ENCODE data around the gene MIB2.
A peak's percentile ranks its signal among the peaks of the same experiment; 100 is the strongest.
"Not testable (repeated sequence)": the region's sequence is repeated elsewhere in the genome, so short reads cannot be mapped to it uniquely, and the experiment has no call there.

The MIB2 gene

DNA sequence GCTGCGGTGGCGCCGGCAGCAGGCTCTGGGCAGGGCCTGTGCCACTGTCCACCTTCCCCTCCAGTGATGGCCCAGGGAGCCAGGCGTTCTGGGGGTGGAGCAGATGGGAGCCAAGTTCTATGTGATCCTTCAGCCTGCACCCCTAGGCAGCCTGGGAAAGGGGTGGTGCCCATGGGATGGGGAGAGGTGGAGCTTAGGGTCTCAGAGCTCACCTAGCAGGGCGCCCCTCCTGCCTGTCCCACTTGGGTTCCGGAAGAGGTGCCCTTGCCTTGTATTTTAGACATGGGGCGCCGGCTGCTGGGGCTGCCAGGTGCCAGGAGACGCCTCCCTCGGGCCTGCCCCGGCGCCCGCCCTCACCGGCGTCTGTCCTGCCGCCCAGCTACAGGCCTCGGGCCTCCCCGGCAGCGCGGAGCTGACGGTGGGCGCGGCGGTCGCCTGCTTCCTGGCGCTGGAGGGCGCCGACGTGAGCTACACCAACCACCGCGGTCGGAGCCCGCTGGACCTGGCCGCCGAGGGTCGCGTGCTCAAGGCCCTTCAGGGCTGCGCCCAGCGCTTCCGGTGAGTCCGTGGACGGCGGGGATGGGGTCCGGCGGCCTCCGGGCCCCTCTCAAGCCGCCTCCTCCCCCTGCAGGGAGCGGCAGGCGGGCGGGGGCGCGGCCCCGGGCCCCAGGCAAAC, 13.6 kb downstream of the MIB2 start:
- DNase-seq: no peak

DNA sequence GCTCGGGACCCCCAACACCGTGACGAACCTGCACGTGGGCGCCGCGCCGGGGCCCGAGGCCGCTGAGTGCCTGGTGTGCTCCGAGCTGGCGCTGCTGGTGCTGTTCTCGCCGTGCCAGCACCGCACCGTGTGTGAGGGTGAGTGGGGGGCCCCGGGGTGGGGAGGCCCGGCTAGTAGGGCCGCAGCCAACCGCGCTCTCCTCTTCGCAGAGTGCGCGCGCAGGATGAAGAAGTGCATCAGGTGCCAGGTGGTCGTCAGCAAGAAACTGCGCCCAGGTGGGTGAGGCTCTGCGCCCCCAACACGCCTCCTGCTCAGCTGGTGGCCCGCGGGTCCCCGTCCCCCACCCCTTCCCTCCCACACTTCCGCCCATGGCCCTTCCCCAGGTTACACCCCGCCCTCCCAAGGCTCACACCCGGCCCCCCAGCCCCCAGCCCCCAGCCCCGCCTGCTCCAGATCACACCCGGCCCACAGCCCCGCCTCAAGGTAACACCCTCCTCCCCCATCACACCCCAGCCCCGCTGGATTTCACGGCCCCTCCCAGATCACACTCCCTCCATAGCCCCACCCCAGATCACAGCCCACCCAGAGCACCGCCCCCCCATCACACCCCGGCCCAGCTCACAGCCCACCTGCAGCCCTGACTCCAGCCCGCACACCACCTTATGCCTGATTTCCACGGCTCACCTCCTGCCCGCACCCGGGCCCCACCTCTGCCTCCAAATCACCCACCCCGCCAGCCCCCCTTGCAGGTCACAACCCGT, 14.3 kb downstream of the MIB2 start:
- no peak for DNase-seq

DNA sequence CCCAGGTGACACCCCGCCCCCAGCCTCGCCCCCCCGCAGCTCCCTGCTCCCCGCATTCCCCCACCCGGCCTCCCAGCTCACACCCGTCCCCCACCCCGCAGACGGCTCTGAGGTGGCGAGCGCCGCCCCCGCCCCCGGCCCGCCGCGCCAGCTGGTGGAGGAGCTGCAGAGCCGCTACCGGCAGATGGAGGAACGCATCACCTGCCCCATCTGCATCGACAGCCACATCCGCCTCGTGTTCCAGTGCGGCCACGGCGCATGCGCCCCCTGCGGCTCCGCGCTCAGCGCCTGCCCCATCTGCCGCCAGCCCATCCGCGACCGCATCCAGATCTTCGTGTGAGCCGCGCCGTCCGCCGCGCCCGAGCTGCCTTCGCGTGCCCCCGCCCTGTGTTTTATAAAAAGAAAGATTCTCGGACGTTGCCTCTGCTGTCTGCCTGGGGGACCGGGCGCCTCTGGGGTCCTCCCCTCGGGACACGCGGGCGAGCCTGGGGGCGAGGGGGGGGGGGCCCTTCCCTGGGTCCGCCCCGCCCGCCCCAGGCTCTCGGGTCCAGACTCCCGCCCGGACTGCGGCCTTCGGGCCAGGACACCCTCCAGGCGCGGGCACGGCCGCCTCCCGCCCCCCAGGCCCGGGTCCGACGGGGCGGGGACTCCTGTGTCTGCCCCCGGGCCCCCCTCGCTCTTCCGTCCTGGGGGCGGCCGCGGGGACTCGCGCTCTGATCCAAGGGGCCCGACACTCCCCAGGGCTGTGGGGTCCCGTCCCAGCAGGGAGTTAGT, 15.1 kb downstream of the MIB2 start:
- DNase-seq: peak; percentile 90

DNA sequence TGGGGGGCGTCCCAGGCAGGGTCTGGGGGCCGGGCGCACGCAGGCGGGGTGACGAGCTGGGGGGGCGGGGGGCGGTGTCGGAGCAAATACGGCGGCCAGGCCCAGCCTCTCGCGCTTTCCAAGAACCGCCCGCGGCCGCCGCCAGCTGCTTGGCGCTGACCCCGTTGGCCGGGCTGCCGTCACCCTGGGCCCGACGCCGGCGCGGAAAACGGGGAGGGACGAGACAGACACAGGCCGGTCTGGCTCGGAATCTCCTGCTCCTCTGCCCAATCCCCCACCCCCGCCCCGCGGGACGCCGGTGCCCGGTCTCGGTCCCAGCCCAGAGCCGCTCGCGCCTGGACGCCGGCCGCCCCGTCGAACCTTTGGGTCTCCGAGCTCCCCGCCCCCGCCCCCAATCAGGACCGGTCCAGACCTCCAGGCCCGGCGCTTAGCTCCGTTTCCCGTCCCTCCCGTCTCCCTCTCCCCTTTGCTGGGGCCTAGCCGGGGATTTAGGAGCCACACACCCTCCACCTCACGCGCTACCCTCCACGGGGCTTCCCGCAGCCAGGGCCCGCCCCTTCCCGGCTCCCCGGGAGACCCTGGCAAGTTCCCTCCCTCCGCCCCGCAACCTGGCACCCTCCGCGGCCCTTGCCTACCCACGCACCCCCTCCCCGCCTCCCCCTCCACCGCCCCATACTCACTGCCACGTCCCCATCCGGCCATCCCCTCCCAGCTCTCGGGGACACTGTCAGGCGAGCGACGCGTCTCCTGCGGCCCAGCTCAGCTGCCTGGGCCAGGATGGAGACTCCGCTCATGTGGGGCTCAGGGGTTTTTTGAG, 15.9 kb downstream of the MIB2 start:
- peak; percentile 18 for DNase-seq

DNA sequence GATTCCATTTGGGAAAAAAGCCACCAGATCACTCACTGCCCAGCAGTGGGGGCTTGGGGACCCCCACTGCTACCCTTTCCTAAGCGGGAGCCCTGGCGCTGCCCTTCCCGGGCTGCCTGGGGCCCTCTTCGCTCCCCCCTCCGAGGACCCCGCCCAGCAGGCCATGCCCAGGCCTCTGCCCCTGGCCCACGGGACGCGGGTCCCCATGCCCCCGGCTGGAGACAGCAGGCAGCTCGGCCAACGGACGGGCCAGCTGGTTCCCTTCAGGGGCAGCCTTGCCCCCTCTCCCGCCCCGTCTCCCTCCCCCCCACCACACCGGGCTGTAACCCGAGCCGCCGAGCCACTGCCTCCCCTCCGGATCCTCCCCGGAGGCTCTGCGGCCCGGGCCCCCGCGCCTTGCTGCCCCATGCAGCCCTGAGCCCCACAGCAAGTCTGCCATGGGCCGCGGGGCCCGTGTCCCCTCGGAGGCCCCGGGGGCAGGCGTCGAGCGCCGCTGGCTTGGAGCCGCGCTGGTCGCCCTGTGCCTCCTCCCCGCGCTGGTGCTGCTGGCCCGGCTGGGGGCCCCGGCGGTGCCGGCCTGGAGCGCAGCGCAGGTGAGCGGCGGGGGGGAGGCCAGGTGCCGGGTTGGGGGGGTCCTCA, 16.6 kb downstream of the MIB2 start, which contains the start of gene MMP23B:
Gene MMP23B (plus strand): TSS at position 392 of the 639 bp plus-strand sequence. CDS start 46 bp downstream, at position 438.
- DNase-seq: no peak

DNA sequence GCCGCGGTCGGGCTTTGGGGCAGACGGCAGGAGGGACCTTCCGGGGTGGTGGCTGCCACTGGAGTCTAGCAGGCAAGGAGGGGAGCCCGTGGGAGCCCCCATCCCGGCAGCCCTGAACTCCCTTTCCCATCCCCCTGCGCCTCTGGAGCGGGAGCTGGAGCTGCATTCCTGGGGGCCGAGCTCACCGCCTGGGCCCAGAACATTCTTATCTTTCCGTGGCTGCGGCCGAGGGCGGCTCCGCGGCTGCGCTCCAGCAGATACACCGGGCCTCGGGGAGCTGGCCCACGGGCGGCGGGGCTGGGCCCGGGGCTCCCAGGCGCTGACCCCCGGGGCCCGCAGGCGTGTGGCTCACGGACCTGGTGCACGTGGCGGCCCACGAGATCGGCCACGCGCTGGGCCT, 18.1 kb downstream of the MIB2 start:
- not testable (repeated sequence) for DNase-seq

DNA sequence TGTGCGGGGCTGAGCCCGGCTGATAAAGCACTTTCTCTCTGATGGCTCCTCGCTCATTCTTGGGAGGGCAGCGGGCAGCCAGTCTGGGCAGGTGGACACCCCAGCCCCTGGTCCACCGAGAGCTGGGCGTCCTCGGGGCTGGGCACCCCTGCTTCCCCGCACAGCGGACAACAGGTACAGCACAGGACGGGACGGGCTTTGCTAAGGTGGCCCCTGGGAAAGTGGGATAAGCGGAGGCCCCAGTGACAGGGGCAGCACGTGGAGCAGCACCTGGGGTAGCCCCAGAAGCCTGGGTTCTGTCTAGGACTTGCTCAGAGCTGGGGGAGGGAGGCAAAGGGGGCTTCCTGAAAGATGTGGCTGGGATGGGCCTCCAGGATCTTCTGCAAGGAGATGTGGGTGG, 19.3 kb downstream of the MIB2 start:
- not testable (repeated sequence) for DNase-seq

DNA sequence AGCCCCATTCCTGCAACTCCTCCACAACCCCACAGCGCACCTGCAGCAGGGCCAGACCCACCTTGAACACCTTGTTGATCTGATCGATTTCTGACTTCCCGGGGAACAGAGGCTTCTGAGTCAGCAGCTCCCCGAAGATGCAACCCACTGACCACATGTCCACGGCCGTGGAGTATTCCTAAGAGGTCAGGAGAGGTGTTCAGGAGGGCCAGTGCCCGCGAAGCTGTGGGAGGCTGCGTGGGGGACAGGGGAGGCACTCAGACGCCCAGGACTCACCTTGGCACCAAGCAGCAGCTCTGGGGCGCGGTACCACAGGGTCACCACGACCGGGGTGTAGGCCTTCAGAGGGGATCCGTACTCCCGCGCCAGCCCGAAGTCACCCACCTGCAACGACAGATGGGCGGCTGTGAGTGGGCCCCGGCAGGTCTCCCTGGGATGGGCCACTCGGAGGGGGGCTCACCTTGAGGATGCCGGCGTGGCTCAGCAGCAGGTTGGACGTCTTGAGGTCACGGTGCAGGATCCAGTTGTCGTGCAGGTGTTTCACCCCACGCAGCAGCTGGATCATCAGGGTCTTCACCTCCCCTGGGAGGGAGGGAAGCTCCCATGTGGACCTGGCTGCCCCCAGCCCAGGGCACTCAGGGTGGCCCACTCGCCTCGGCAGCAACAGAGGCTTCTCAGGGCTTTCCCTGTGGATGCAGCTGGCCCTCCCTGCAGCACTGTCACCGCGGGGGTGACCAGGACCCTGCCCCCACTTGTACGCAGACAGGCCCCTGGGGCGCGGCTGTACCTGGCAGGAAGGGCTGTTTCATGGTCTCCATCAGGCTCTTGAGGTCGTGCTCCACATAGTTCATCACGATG, 21.6 kb downstream of the MIB2 start:
- DNase-seq: not testable (repeated sequence)

DNA sequence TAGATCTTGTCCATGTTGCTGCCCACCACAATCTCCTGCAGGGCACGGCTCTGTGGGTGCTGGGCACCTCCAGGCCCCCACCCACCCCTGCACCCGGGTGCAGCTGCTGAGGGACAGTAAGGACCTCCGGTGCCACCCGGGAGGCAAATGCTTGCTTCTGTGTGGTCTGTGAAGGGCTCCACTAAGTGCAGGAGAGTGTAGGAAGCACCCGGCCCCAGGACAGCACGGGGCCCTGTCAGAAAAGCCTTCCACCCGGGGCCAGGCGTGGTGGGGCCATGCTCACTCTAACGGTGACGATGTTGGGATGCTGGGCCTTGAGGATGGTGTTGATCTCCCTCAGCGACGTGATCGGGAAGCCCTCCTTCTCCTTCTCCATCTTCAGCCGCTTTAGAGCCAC, 22.2 kb downstream of the MIB2 start:
- DNase-seq: not testable (repeated sequence)

DNA sequence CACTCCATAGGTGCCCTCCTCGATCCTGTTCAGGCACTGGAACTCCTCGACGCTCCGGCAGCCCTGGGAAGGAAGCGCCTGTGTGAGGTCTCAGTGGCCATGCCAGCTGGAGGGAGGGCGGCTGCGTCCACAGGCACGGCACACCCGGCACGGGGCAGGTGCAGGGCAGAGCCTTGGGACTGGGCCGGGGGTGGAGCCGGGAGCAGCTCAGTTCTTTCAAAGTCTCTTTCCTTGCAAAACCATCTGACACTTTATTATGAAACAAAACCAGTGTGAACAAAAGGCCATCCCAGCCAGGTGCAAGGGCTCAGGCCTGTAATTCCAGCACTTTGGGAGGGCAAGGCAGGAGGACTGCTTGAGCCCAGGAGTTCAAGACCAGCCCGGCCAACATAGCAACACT, 23.2 kb downstream of the MIB2 start:
- not testable (repeated sequence) for DNase-seq

DNA sequence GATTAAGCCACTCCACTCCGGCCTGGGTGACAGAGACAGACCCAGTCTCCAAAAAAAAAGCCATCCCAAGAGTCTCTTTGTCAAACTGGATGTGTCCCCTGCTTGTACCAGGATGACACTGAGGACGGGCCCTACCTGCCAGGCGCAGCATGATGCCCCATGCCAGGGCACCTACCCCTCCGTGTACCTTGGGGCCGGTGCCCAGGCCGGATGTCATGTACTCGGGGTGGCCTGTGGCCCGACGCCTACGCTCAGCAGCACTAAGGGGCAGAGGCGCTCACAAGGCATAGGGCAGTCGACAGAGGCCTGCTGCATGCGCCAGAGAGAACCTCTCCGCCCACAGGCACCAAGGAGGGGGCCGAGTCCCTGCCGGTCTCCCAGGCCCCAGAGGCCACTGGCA, 24.1 kb downstream of the MIB2 start:
- DNase-seq: not testable (repeated sequence)

DNA sequence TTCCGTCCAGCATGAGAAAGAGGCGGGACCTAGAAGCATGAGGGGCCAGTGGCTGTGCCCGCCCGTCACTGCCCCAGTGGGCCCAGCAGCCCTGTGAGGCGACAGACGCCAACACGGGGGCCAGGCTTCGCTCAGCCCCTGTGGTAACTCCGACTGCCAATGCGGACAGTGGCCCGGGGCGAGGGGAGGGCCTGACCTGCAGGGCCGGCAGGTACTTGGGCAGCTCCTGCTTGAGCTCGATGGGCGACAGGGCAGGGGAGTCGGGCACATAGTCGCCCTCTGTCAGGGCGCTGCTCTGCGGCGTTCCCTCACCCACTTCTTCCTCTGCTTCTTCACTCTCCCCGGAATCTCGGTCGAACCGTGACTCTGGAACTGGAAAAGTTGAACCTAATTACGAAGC, 24.8 kb downstream of the MIB2 start:
- DNase-seq: not testable (repeated sequence)

DNA sequence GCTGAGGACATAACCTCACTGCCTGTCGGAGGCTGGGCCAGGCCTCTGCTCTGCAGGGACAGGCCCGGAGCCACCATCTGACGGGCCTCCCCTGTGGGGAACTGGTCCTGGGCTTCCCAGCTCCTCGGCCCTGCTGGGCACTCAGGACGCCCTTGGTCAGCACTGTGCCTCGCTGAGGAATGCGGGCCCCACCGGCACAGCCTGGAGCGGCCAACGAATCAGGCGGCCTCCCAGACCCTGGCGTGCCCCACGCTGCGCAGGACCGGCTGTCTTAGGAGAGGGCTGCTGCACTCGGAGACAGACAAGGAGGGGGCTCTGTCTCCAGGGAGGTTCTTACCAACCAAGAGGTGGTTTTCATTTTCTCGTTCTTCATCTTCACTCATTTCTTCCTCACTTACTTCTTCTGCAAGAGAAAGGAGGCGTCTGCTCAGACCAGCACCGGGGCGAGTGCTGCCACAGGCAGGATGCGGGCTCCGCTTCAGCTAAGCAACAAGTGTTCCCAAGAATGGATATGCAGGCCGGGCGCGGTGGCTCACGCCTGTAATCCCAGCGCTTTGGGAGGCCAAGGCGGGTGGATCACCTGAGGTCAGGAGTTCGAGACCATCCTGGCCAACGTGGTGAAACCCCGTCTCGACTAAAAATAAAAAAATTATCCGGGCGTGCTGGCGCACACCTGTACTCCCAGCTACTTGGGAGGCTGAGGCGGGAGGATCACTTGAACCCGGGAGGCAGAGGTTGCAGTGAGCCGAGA, 25.6 kb downstream of the MIB2 start:
- DNase-seq: not testable (repeated sequence)

DNA sequence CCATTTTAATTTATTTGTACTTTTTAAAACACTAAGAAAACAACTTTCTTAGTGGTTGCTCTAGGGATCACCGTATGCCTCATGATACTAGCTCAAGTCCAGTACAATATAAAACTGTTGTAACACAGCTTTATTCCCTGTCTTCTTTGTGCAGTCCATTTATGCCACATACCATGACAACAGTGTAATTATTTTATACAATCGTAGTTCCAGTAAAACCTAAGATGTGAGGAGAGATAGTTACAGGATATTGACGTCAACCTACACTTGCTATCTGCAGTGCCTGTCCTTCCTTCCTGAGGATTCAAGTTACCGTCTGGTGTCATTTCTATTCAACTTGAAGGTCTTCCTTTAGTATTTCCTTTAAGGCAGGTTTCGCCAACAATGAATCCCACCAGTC, 31.0 kb downstream of the MIB2 start:
- not testable (repeated sequence) for DNase-seq

DNA sequence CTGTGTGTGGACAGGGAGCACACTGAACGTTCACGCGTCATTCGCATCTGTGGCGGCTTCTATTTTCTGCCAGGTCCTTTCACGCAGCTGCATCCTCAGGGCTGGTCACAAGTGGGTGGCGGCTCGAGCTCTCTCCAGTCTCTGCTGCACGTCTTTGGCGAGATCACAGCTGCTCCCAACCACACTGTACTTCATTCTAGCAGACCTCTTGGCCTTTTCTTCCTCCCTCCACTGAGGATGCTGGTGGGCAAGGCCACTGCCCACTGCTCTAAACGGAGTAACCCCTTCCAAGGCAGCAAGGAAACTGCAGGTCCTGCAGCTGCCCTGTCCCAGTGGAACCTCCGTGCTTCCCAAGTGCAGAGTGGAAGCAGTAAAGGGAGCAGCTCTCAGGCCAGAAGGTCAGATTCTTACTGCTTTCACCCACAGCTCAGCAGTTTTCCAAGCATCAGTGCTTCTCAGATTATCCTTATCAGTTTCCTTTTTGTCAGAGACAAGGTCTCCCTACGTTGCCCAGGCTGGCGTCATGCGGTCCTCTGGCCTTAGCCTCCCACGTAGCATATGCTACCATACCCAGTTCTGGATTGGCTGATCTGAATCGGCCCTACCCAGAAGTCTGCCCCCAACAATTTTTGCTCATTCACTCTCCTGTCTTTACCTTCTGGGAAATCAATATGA, 32.4 kb downstream of the MIB2 start:
- DNase-seq: not testable (repeated sequence)

DNA sequence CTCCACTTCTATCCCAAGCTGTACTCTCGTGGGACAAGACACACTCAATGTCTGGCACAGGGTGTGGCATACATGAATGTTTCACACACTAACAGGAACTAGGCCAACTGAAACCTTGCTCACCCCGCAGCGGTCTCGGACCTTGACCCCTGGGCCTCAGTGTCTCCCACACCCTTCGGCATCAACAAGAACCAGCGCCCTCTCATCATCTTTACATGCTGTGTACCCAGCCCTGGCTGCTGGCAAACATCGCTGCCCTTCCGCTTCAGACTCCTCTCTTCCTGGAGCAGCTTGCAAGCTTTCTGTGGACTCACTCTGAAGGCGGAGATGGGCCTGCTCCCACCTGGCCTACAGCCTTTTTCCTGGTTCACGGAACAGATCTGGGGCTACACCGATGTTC, 33.0 kb downstream of the MIB2 start:
- not testable (repeated sequence) for DNase-seq

DNA sequence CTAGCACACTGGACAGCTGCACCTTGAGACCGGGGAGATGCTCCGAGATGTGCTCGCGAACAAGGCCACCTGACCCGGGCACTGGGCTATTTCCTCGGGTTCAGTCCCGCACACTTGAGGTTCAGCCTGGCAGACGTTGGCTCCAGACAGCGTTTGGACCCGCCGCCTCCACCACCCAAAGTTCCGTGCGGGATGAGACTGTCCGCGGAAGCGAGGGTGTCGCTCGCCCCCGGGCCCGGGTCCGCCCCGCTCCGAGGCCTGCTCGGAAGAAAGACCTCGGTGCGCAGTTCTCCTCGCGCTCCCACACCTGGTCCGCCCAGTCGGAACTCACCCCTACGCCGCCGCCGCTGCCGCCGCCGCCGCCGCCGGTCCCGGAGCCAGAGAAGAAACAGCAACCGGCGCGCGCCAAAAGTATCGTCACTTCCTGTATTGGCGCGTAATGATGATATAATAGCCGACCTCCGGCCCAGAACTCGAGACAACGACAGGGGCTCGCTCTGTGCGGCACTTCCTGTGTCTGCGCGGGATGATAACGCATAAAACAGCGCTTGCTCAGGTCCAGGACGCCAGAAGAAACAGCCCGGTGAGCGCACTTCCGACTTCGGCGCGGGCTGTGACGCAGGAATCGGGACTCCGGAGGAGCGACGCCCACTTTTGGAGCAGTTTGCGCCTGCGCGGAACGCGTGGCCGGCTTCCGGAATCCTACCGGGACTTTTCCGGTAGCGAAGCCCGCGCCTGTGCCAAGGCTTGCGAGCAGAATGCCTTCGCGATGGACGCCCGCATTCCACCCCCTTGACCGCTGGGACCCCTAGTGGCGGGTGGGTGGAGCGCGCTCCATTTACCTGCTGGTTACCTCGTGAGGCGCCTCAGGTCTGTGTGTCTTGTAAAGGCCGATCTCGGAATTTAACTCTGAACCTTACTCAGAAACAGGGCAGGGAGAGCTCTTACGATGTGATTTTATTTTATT, 43.6 kb downstream of the MIB2 start, which contains the start of gene CDK11B:
Gene CDK11B (minus strand): TSS at position 422 of the 967 bp plus-strand sequence. CDS start 1,519 bp downstream, outside the sequence.
- DNase-seq: peak; percentile 98

DNA sequence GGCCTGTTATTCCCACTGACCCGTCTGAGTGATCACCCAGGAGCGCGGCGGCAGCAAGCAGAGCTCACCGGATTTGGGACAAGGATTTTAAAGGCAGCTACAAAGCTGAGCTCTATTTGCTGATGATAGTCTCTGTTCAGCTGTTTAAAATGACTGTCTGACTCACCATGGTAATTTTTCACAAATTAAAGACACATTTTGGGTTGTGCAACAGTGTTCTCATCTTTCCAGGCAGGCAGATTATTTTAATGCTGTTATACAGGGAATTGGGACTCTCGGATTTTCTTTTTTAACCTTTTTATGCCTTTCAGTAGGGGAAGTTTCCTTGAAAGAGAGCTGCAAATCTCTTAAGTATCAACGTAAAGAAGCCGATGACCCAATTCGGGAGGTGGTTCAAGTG, 47.1 kb downstream of the MIB2 start:
- not testable (repeated sequence) for DNase-seq
